ENCODE data around the gene PROX2. TPM values are rescaled to one million over a fixed set of nuclear protein-coding genes. Genes with fewer than 3 reads are reported as not detected.

PROX2 gene
- total and polyA plus RNA-seq, 3 donors from 2014 or later = 0.06 to 0.08 (median 0.08) TPM

DNA sequence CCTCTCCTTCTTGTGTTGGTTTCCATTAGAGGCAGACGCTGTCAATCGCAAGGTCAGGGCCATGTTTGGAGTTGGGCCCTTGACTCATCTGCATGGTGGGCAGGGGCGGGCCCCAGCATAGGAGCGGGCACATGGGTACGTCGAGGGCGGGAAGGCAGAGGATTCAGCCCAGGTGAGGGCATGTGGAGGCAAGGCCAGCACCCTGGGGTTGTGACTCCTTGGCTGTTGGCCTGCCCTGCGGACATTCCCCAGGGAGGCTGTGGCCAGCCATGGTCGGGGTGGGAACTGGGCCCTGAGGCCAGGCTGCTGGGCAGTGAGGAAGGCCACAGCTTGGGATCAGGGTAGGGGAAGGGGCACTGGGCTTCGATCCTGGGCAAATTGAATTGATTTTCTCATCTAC is 36.9 kb upstream of the PROX2 start:
- Histone ChIP-seq H3K27me3 (no peaks in the 10 kb centered on the region), H3K27ac (no peak overlapping the region), H3K9me3 (no peaks in the 10 kb centered on the region), H3K36me3 (ENCODE audit: low read depth, missing control alignments) (no peaks in the 10 kb centered on the region), H3K4me3 (no peak overlapping the region), H3K4me1 (peaks cover 28% of the 10 kb centered on the region)
- TF ChIP-seq POLR2A (IDR thresholded peaks at IDR 0.05) = no peak
- TF ChIP-seq, protein P1, sequence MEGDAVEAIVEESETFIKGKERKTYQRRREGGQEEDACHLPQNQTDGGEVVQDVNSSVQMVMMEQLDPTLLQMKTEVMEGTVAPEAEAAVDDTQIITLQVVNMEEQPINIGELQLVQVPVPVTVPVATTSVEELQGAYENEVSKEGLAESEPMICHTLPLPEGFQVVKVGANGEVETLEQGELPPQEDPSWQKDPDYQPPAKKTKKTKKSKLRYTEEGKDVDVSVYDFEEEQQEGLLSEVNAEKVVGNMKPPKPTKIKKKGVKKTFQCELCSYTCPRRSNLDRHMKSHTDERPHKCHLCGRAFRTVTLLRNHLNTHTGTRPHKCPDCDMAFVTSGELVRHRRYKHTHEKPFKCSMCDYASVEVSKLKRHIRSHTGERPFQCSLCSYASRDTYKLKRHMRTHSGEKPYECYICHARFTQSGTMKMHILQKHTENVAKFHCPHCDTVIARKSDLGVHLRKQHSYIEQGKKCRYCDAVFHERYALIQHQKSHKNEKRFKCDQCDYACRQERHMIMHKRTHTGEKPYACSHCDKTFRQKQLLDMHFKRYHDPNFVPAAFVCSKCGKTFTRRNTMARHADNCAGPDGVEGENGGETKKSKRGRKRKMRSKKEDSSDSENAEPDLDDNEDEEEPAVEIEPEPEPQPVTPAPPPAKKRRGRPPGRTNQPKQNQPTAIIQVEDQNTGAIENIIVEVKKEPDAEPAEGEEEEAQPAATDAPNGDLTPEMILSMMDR (IDR thresholded peaks at IDR 0.05) = no peak
- no peak for DNase-seq
- intact Hi-C loops (cut with DNase I; ENCODE audit: low total_unique reads) = loop anchor here (10.0 kb wide), 1 partner anchor 172 kb away; no protein-coding TSS in a partner anchor
- 92 to 93% methylated on average over 10 of the region's 10 CpGs for WGBS, 2 donors

DNA sequence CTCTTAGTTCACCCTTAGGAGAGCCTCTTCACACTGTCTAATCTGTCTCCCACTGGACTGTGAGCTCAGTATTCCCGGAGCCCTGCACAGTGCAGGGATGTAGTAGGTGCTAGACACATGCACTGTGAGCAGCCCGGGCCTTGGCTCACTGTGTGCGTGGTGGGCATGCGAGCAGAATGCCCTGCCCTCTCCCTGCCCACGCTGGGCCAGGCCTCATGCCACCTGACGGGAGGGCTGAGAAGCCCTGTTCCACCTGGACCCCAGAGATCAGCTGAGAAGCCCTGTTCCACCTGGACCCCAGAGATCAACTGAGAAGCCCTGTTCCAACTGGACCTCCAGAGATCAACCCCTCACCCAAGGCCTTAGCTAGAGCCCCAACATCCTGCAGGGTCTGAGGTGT is 36.2 kb upstream of the PROX2 start:
- TF ChIP-seq, protein P1 (IDR thresholded peaks at IDR 0.05) = no peak
- TF ChIP-seq POLR2A (IDR thresholded peaks at IDR 0.05) = no peak
- no peak overlapping the region for H3K4me3 ChIP-seq
- WGBS, 2 donors = 87 to 97% methylated on average over 3 to 5 of the region's 6 CpGs
- H3K27ac ChIP-seq = no peak overlapping the region
- H3K36me3 ChIP-seq (ENCODE audit: low read depth, missing control alignments) = no peaks in the 10 kb centered on the region
- no peak for DNase-seq
- H3K9me3 ChIP-seq = no peaks in the 10 kb centered on the region
- H3K27me3 ChIP-seq = no peaks in the 10 kb centered on the region
- intact Hi-C loops (cut with DNase I; ENCODE audit: low total_unique reads) = loop anchor here (10.0 kb wide), 1 partner anchor 173 kb away; no protein-coding TSS in a partner anchor
- peaks cover 21% of the 10 kb centered on the region for H3K4me1 ChIP-seq

DNA sequence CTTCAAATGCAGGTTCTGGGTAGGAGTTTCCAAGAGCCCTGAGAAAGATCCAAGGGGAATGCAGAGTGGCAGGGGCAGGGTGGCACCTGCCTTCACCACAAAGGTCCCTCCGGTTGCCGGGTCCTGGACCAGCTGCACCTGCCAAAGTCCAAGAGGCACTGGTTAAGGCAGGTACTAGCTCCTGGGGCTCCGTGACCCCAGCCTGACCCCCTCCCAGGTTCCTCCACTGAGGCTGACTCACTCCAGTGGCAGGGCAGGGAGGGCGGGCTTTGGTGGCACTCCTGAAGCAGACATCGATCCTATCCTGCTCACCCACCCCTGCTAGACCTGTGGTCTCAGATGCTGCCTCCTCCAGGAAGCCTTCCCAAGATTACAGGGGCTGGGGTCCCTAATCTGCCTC is 35.8 kb upstream of the PROX2 start:
- Histone ChIP-seq H3K4me1 (peaks cover 17% of the 10 kb centered on the region), H3K4me3 (no peak overlapping the region), H3K36me3 (ENCODE audit: low read depth, missing control alignments) (no peaks in the 10 kb centered on the region), H3K27me3 (no peaks in the 10 kb centered on the region), H3K9me3 (no peaks in the 10 kb centered on the region), H3K27ac (no peak overlapping the region)
- 91 to 98% methylated on average over 4 to 5 of the region's 5 CpGs for WGBS, 2 donors
- TF ChIP-seq, protein P1 (IDR thresholded peaks at IDR 0.05) = no peak
- TF ChIP-seq POLR2A (IDR thresholded peaks at IDR 0.05) = no peak
- DNase-seq = no peak
- intact Hi-C loops (cut with DNase I; ENCODE audit: low total_unique reads) = loop anchor here (10.0 kb wide), 1 partner anchor 173 kb away; no protein-coding TSS in a partner anchor

DNA sequence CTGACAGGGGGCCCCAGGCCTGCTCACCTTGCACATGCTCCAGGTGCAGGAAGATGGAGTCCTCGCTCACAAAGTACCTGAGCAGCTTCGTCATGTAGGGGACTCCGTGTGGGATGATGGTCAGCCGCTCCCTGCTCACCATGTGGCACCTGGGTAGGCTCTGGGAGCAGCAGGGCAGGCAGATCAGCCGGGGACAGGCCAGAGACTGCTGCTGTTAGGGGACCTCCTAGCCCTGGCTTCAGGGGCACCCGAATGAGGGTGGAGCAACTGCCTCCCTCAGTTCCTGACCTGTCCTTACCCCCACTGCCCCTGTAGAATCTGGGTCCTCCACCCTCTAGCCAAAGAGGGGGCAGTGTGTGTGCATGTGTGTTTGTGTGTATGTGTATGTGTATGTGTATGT is 35.3 kb upstream of the PROX2 start:
- no peak for DNase-seq
- H3K4me3 ChIP-seq = no peak overlapping the region
- TF ChIP-seq, protein P1 (IDR thresholded peaks at IDR 0.05) = no peak
- no peak for TF ChIP-seq POLR2A (IDR thresholded peaks at IDR 0.05)
- no peaks in the 10 kb centered on the region for H3K9me3 ChIP-seq
- H3K36me3 ChIP-seq (ENCODE audit: low read depth, missing control alignments) = no peaks in the 10 kb centered on the region
- no peak overlapping the region for H3K27ac ChIP-seq
- intact Hi-C loops (cut with DNase I; ENCODE audit: low total_unique reads) = loop anchor here (10.0 kb wide), 1 partner anchor 174 kb away; no protein-coding TSS in a partner anchor
- peaks cover 12% of the 10 kb centered on the region for H3K4me1 ChIP-seq
- H3K27me3 ChIP-seq = no peaks in the 10 kb centered on the region
- 100% methylated on average over 5 of the region's 6 CpGs; no CpG with 5 or more reads in 1 of the 2 donors for WGBS, 2 donors

DNA sequence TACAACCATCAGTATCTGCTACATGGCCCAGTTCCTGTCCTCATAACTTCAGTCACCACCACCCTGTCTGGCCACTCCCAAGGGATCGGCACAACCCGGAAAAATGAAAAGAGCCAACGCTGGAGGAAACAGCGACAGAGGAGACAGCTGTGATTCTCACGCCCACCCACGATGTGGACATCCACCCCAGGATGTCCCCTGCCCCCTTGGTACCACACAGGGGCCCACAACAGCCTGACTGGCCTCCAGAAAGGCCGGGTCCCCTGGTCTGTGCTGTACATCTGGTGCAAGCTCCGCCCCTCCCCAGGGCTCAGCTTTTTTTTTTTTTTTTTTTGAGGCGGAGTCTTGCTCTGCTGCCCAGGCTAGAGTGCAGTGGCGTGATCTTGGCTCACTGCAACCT is 34.6 kb upstream of the PROX2 start:
- TF ChIP-seq, protein P1 (IDR thresholded peaks at IDR 0.05) = no peak
- no peak for TF ChIP-seq POLR2A (IDR thresholded peaks at IDR 0.05)
- intact Hi-C loops (cut with DNase I; ENCODE audit: low total_unique reads) = loop anchor here (10.0 kb wide), 1 partner anchor 174 kb away; no protein-coding TSS in a partner anchor
- no peak overlapping the region for H3K27ac ChIP-seq
- no peaks in the 10 kb centered on the region for H3K27me3 ChIP-seq
- H3K9me3 ChIP-seq = no peaks in the 10 kb centered on the region
- WGBS, 2 donors = 75 to 83% methylated on average over 9 to 10 of the region's 10 CpGs
- H3K4me3 ChIP-seq = no peak overlapping the region
- no peaks in the 10 kb centered on the region for H3K36me3 ChIP-seq (ENCODE audit: low read depth, missing control alignments)
- DNase-seq = no peak
- peaks cover 10% of the 10 kb centered on the region for H3K4me1 ChIP-seq

All from testis (tissue), 3 donors.